Gastrocnemius medialis (tissue), 4 donors: ENCODE data around the gene LINC00305. TPM values are rescaled to one million over a fixed set of nuclear protein-coding genes. Genes with fewer than 3 reads are reported as not detected.

Experiments
- ATAC-seq, 2 donors: fragments of 150-250 bp; one replicate each; pipeline ENCODE4 v1.9.1; 2016
- DNase-seq, 2 donors: peaks; one replicate each; pipeline ENCODE4 v3.0.0-alpha.2; 2019
- H3K27ac ChIP-seq, 4 donors: fragments of 200-600 bp; sonication (generic); 1 replicate in 1 of 4; 2 replicates in 3 of 4; pipeline ENCODE4 v1.5.1; 2016 to 2018; ENCODE audit warnings: mild to moderate bottlenecking in 2 of 4, moderate library complexity in 1 of 4
- H3K27me3 ChIP-seq, 3 donors: fragments of 200-600 bp; sonication (generic) in 2 of 3; 1 replicate in 1 of 3; 2 replicates in 2 of 3; pipeline versions ENCODE4 v1.5.1 to v1.6.0; 2016 to 2019; ENCODE audit warnings: mild to moderate bottlenecking in 1 of 3, moderate library complexity in 1 of 3
- H3K36me3 ChIP-seq, 2 donors: fragments of 200-600 bp; sonication (generic) in 1 of 2; one replicate each; pipeline ENCODE4 v1.5.1; 2017 to 2018
- H3K4me1 ChIP-seq, 2 donors: fragments of 200-600 bp; sonication (generic) in 1 of 2; one replicate each; pipeline ENCODE4 v1.5.1; 2016 to 2017; ENCODE audit warnings: mild to moderate bottlenecking in 2 of 2
- H3K4me3 ChIP-seq, 4 donors: fragments of 200-600 bp; sonication (generic) in 3 of 4; 1 replicate in 1 of 4; 2 replicates in 3 of 4; pipeline ENCODE4 v1.5.1; 2016 to 2019; ENCODE audit warnings: mild to moderate bottlenecking in 2 of 4
- H3K9me3 ChIP-seq, 3 donors: fragments of 200-600 bp; sonication (generic) in 2 of 3; 1 replicate in 1 of 3; 2 replicates in 2 of 3; pipeline ENCODE4 v1.5.1; 2016 to 2019
- CTCF ChIP-seq, 5 experiments: fragments of 450-650 bp in 3 of 5; fragments of 200-600 bp in 2 of 5; sonication (generic) in 2 of 5; IDR thresholded peaks in 4 of 5; conservative IDR thresholded peaks in 1 of 5; 1 replicate in 4 of 5; 2 replicates in 1 of 5; pipeline ENCODE4 v1.5.1; 2016 to 2019; ENCODE audit warnings: antibody characterized with exemption in 5 of 5, mild to moderate bottlenecking in 3 of 5, moderate library complexity in 3 of 5
- POLR2A ChIP-seq, 2 donors: fragments of 450-650 bp; IDR thresholded peaks; one replicate each; pipeline ENCODE4 v1.6.1; 2017; ENCODE audit warnings: antibody characterized with exemption in 2 of 2, mild to moderate bottlenecking in 2 of 2, moderate library complexity in 2 of 2
- in situ Hi-C, 4 donors: fragments of 200-750 bp; cut with MboI; loops; one replicate each; pipeline versions ENCODE4 v1.15.0 to v1.8.0; 2017; ENCODE audit warnings: low sequenced_read_pairs in 4 of 4
- intact Hi-C: fragments of 100-400 bp; cut with DNase I; formaldehyde crosslinking; loops from one replicate; pipeline ENCODE4 v1.15.1; 2023; ENCODE audit warnings: low total_unique reads
- total RNA-seq, 4 donors: library from RNA; depleted of rRNA; stranded (reverse); fragments of >200 nt; gene quantifications; one replicate each; pipeline versions ENCODE4 v1.1.0 to v1.2.3, GENCODE V29; 2016

The LINC00305 gene
- total RNA-seq, 4 donors from 2014 or later = not detected

- intact Hi-C loops = no loop called here
- Histone ChIP-seq H3K9me3 (no peaks in the 10 kb centered on the region), H3K4me3 (no peak overlapping the region), H3K27me3 (no peaks in the 10 kb centered on the region), H3K4me1 (no peaks in the 10 kb centered on the region), H3K36me3 (no peaks in the 10 kb centered on the region), H3K27ac (no peak overlapping the region)
- TF ChIP-seq POLR2A (IDR thresholded peaks at IDR 0.05) (no peak), CTCF (IDR thresholded peaks at IDR 0.05 in 4 of 5, conservative IDR thresholded peaks at IDR 0.05 in 1 of 5) (no peak)
- in situ Hi-C loops = no loop called here
- DNase-seq (no peak), ATAC-seq (no peak)
Measured at GRCh38 chr18:64097497-64097896, 51.4 kb downstream of the LINC00305 start.

DNA sequence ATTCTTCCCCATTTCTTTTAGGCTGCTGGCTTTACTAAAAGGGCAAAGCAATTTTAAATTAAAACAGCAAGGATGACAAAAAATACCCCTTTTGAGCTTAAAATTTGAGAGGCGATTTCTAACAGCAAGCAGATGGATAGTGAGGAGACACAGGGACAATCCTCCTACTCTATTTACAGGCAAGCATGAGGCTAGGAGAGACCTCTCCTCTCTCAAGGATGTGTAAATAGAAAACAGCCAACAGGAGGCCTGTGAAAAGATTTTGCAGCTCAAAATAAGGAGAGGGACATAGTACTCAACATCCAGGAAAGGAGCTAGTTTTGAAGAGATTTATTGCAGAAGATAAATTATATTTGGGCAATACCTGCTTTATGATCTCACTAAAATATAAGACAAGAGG, 53.8 kb downstream of the LINC00305 start:
- ATAC-seq = no peak
- TF ChIP-seq CTCF (IDR thresholded peaks at IDR 0.05 in 4 of 5, conservative IDR thresholded peaks at IDR 0.05 in 1 of 5) = no peak
- no peak for TF ChIP-seq POLR2A (IDR thresholded peaks at IDR 0.05)
- DNase-seq = no peak
- in situ Hi-C loops (no loop called here), intact Hi-C loops (no loop called here)
- Histone ChIP-seq H3K4me3 (no peak overlapping the region), H3K36me3 (no peaks in the 10 kb centered on the region), H3K4me1 (no peaks in the 10 kb centered on the region), H3K9me3 (no peaks in the 10 kb centered on the region), H3K27ac (no peak overlapping the region), H3K27me3 (no peaks in the 10 kb centered on the region)

GRCh38 chr18:64094210-64094609, 54.7 kb downstream of the LINC00305 start:
- in situ Hi-C loops = no loop called here
- Histone ChIP-seq H3K36me3 (no peaks in the 10 kb centered on the region), H3K4me1 (no peaks in the 10 kb centered on the region), H3K27ac (no peak overlapping the region), H3K9me3 (no peaks in the 10 kb centered on the region), H3K4me3 (no peak overlapping the region), H3K27me3 (no peaks in the 10 kb centered on the region)
- intact Hi-C loops = no loop called here
- TF ChIP-seq POLR2A (IDR thresholded peaks at IDR 0.05) = no peak
- TF ChIP-seq CTCF (IDR thresholded peaks at IDR 0.05 in 4 of 5, conservative IDR thresholded peaks at IDR 0.05 in 1 of 5) = no peak
- DNase-seq (no peak), ATAC-seq (no peak)

DNA sequence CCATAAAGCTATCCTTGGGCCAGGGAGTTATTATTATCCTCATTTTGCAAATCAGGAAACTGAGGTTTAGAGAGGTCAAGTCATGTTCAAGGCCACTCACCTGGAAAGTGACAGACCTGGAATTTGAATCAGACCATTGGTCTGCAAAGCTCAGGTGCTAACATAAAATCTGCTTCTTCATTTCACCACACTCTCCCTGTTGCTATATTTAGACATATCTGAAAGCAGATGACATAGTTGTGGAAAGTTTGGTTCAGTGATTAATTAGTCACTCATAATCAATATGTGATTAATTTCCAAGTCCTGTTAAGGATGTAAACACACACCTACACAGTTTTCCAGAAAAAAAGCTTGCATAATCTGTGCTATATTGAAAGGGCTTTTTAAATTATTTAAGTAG, 57.4 kb downstream of the LINC00305 start:
- intact Hi-C loops = no loop called here
- in situ Hi-C loops = no loop called here
- Histone ChIP-seq H3K4me1 (no peaks in the 10 kb centered on the region), H3K4me3 (no peak overlapping the region), H3K9me3 (no peaks in the 10 kb centered on the region), H3K36me3 (no peaks in the 10 kb centered on the region), H3K27ac (no peak overlapping the region), H3K27me3 (no peaks in the 10 kb centered on the region)
- ATAC-seq (no peak), DNase-seq (no peak)
- TF ChIP-seq POLR2A (IDR thresholded peaks at IDR 0.05) (no peak), CTCF (IDR thresholded peaks at IDR 0.05 in 4 of 5, conservative IDR thresholded peaks at IDR 0.05 in 1 of 5) (no peak)

GRCh38 chr18:64090876-64091275, 58.0 kb downstream of the LINC00305 start:
- Histone ChIP-seq H3K36me3 (no peaks in the 10 kb centered on the region), H3K27me3 (no peaks in the 10 kb centered on the region), H3K4me3 (no peak overlapping the region), H3K4me1 (no peaks in the 10 kb centered on the region), H3K9me3 (no peaks in the 10 kb centered on the region), H3K27ac (no peak overlapping the region)
- no peak for ATAC-seq
- in situ Hi-C loops (no loop called here), intact Hi-C loops (no loop called here)
- no peak for TF ChIP-seq POLR2A (IDR thresholded peaks at IDR 0.05)
- no peak for TF ChIP-seq CTCF (IDR thresholded peaks at IDR 0.05 in 4 of 5, conservative IDR thresholded peaks at IDR 0.05 in 1 of 5)
- DNase-seq = no peak
